ENCODE results near the gene SLC9A8. TPM values are rescaled to one million over a fixed set of nuclear protein-coding genes. Genes with fewer than 3 reads are reported as not detected.
A peak's percentile ranks its signal among the peaks of the same experiment; 100 is the strongest.

The SLC9A8 gene
- total RNA-seq, 1 donor from 2014 or later: 4.1 TPM

DNA sequence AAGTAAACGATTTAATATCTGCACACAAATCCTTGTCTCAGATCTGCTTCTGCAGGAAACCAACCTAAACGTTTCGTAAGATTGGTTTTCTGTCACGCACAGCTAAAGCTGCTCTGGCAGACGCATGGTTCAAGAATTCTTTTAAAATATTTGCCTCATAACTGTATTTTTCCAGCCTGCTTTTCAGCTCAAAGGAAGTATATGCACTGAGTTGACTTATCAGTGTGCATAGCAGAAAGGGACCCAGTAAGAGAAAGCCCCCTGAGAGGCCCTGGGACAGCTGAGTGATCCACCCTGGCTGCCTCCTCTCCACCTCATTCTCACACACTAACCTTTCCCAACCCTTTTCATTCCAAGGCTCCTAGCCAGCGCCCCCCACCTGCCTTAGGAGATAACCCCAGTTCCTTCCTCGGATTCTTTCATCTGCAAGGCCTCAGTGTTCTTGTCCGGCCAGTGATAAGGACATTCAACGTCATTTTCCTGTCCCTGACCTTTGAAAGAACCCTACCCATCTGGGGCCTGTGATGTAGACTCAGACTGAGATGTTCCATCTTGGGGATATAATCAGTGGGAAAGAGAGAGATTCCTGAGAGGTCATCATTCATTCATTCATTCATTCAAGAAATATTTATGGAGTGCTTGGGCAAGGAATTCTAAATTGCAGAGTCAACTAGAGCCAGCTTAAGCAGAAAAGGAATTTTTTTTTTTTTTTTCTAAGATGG is 22.4 kb upstream of the SLC9A8 start:
- no peaks in the 10 kb centered on the region for H3K27me3 ChIP-seq
- H3K9me3 ChIP-seq (ENCODE audit: low read depth): no peaks in the 10 kb centered on the region
- no peaks in the 10 kb centered on the region for H3F3A ChIP-seq (ENCODE audit: low read depth)
- no peaks in the 10 kb centered on the region for H3K36me3 ChIP-seq
- peak overlapping the region; percentile 22 for H2AFZ ChIP-seq (replicated peaks)
- no peaks in the 10 kb centered on the region for H3K36me3 Mint-ChIP-seq
- H3K27me3 Mint-ChIP-seq (ENCODE audit: insufficient read depth, low read depth): peaks cover 3% of the 10 kb centered on the region
- H3K27ac ChIP-seq: no peak overlapping the region
- H3K4me3 ChIP-seq: no peak overlapping the region
- no peak for DNase-seq (ENCODE audit: low spot score)
- peaks cover 3% of the 10 kb centered on the region for H3K4me1 Mint-ChIP-seq
- H3K27ac Mint-ChIP-seq: no peak overlapping the region
- TF ChIP-seq EZH2phosphoT487 (IDR thresholded peaks at IDR 0.05): no peak
- TF ChIP-seq, protein P1, sequence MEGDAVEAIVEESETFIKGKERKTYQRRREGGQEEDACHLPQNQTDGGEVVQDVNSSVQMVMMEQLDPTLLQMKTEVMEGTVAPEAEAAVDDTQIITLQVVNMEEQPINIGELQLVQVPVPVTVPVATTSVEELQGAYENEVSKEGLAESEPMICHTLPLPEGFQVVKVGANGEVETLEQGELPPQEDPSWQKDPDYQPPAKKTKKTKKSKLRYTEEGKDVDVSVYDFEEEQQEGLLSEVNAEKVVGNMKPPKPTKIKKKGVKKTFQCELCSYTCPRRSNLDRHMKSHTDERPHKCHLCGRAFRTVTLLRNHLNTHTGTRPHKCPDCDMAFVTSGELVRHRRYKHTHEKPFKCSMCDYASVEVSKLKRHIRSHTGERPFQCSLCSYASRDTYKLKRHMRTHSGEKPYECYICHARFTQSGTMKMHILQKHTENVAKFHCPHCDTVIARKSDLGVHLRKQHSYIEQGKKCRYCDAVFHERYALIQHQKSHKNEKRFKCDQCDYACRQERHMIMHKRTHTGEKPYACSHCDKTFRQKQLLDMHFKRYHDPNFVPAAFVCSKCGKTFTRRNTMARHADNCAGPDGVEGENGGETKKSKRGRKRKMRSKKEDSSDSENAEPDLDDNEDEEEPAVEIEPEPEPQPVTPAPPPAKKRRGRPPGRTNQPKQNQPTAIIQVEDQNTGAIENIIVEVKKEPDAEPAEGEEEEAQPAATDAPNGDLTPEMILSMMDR (IDR thresholded peaks at IDR 0.05): no peak
- TF ChIP-seq EZH2 (IDR thresholded peaks at IDR 0.05): no peak
- H3K4me2 ChIP-seq: no peak overlapping the region
- no peaks in the 10 kb centered on the region for H4K20me1 ChIP-seq (ENCODE audit: low read depth)
- no peaks in the 10 kb centered on the region for H3K4me1 ChIP-seq
- no peak overlapping the region for H3K9ac ChIP-seq
- H3K9me3 Mint-ChIP-seq: no peaks in the 10 kb centered on the region
- H3K4me3 Mint-ChIP-seq: no peak overlapping the region
- no peaks in the 10 kb centered on the region for H3K79me2 ChIP-seq (ENCODE audit: low read depth)

DNA sequence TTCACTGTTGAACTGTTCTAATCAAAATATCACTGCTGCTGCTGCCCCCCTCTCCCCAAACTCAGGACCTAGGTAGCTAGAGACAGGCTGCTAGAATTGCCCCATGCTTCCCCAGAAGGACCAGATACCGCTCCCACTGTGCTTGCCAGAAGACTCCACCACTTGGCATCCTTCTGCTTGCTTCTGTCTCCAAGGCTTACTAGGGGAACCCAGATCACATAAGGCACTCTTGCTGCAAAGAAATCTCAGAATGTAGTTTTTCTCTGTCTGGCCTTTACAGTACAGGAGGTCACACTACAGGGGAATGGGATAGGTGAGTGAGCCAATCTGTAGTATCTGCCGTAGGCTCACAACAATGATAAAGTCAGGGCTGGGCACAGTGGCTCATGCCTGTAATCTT is 21.5 kb upstream of the SLC9A8 start:
- Histone ChIP-seq H3K79me2 (ENCODE audit: low read depth) (no peaks in the 10 kb centered on the region), H3K4me3 (no peak overlapping the region), H3K9me3 (ENCODE audit: low read depth) (no peaks in the 10 kb centered on the region), H3K27ac (no peak overlapping the region), H3K36me3 (no peaks in the 10 kb centered on the region), H4K20me1 (ENCODE audit: low read depth) (no peaks in the 10 kb centered on the region), H3K4me2 (no peak overlapping the region), H3F3A (ENCODE audit: low read depth) (no peaks in the 10 kb centered on the region), H3K9ac (no peak overlapping the region), H3K27me3 (no peaks in the 10 kb centered on the region), H3K4me1 (no peaks in the 10 kb centered on the region), H2AFZ (replicated peaks) (no peak overlapping the region)
- no peaks in the 10 kb centered on the region for H3K9me3 Mint-ChIP-seq
- H3K36me3 Mint-ChIP-seq: no peaks in the 10 kb centered on the region
- no peak for DNase-seq (ENCODE audit: low spot score)
- TF ChIP-seq EZH2 (IDR thresholded peaks at IDR 0.05) (no peak), EZH2phosphoT487 (IDR thresholded peaks at IDR 0.05) (no peak)
- TF ChIP-seq, protein P1 (IDR thresholded peaks at IDR 0.05): no peak
- H3K4me3 Mint-ChIP-seq: no peak overlapping the region
- H3K27ac Mint-ChIP-seq: peak overlapping the region; percentile 14
- peaks cover 3% of the 10 kb centered on the region for H3K27me3 Mint-ChIP-seq (ENCODE audit: insufficient read depth, low read depth)
- no peaks in the 10 kb centered on the region for H3K4me1 Mint-ChIP-seq

DNA sequence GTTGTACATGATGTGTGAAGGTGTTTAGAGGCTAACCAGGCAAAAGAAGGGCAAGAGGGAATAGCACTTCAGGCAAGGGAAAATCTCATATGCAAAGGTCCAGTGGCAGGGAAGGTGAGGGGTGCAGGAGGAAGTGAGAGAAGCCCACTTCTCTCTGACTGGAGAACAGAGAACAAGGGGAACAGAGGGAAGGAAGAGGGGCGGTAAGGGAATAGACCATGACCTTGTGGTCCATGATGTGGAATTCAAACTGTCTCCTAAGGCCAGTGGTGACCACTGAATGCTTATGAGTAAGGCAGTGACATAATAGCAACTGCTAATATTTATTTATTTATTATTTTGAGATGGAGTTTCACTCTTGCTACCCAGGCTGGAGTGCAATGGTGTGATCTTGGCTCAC is 20.6 kb upstream of the SLC9A8 start:
- H3K9me3 ChIP-seq (ENCODE audit: low read depth): no peaks in the 10 kb centered on the region
- TF ChIP-seq, protein P1 (IDR thresholded peaks at IDR 0.05): no peak
- no peak for TF ChIP-seq EZH2phosphoT487 (IDR thresholded peaks at IDR 0.05)
- TF ChIP-seq EZH2 (IDR thresholded peaks at IDR 0.05): no peak
- H3K27me3 Mint-ChIP-seq (ENCODE audit: insufficient read depth, low read depth): peaks cover 6% of the 10 kb centered on the region
- no peak overlapping the region for H3K4me3 Mint-ChIP-seq
- H3K79me2 ChIP-seq (ENCODE audit: low read depth): no peaks in the 10 kb centered on the region
- no peak overlapping the region for H3K27ac Mint-ChIP-seq
- no peaks in the 10 kb centered on the region for H3K4me1 Mint-ChIP-seq
- H3F3A ChIP-seq (ENCODE audit: low read depth): no peaks in the 10 kb centered on the region
- no peaks in the 10 kb centered on the region for H3K27me3 ChIP-seq
- H3K9me3 Mint-ChIP-seq: no peaks in the 10 kb centered on the region
- H3K36me3 ChIP-seq: no peaks in the 10 kb centered on the region
- H3K4me1 ChIP-seq: no peaks in the 10 kb centered on the region
- H3K36me3 Mint-ChIP-seq: no peaks in the 10 kb centered on the region
- H3K4me2 ChIP-seq: no peak overlapping the region
- no peak overlapping the region for H3K27ac ChIP-seq
- H3K4me3 ChIP-seq: no peak overlapping the region
- no peak overlapping the region for H2AFZ ChIP-seq (replicated peaks)
- H4K20me1 ChIP-seq (ENCODE audit: low read depth): no peaks in the 10 kb centered on the region
- no peak for DNase-seq (ENCODE audit: low spot score)
- no peak overlapping the region for H3K9ac ChIP-seq
